Activated naive CD4-positive, alpha-beta T cell treated with anti-CD3 and anti-CD28 coated beads, Interleukin-2, amount 10 ng/mL, durations not matched to agents 7 days and 5 days (primary cell): ENCODE results near the gene FAM240B.

ENCODE experiments used
- CTCF ChIA-PET: fragments of 350-600 bp; sonication (Branson Sonifier 250); formaldehyde crosslinking; loops from one replicate; lab custom pipeline; 2021; ENCODE audit warnings: antibody characterized with exemption; lab: Charles Lee
- DNase-seq: peaks from one replicate; pipeline ENCODE4 v3.0.0-alpha.2; 2020
- H3K27ac Mint-ChIP-seq: one replicate; pipeline ENCODE4 v1.8.0; 2021; ENCODE audit warnings: mild to moderate bottlenecking, moderate library complexity, mixed read lengths
- H3K27me3 Mint-ChIP-seq: one replicate; pipeline ENCODE4 v1.8.0; 2021; ENCODE audit warnings: mild to moderate bottlenecking, mixed read lengths
- H3K36me3 Mint-ChIP-seq: one replicate; pipeline ENCODE4 v1.8.0; 2021; ENCODE audit warnings: mixed read lengths
- H3K4me1 Mint-ChIP-seq: one replicate; pipeline ENCODE4 v1.8.0; 2021; ENCODE audit warnings: mixed read lengths
- H3K4me3 Mint-ChIP-seq: one replicate; pipeline ENCODE4 v1.8.0; 2021; ENCODE audit warnings: mild to moderate bottlenecking, moderate library complexity, mixed read lengths
- H3K9me3 Mint-ChIP-seq: one replicate; pipeline ENCODE4 v1.8.0; 2021; ENCODE audit warnings: mixed read lengths

The FAM240B gene

DNA sequence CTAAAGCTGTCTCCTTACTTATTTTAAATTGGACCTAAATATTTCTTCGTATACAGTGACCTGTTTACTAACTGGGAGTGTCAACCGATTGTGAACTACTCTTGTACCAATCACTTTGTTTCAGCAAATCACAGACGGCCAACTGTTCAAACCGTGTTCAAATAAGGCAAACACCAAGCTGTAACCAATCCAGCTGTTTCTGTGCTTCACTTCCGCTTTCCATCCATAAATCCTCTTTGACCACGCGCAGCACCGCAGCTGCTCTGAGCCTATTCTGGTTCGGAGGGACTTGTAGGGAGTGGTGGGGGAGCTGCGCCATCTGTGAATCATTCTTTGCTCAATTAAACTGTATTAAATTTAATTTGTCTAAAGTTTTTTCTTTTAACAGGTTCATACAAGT lies 4.8 kb upstream of the FAM240B start:
- Mint-ChIP-seq H3K27ac (no peak overlapping the region), H3K9me3 (no peaks in the 10 kb centered on the region), H3K36me3 (no peaks in the 10 kb centered on the region), H3K27me3 (no peaks in the 10 kb centered on the region), H3K4me1 (no peaks in the 10 kb centered on the region), H3K4me3 (no peak overlapping the region)
- CTCF ChIA-PET = no interaction called here
- no peak for DNase-seq

DNA sequence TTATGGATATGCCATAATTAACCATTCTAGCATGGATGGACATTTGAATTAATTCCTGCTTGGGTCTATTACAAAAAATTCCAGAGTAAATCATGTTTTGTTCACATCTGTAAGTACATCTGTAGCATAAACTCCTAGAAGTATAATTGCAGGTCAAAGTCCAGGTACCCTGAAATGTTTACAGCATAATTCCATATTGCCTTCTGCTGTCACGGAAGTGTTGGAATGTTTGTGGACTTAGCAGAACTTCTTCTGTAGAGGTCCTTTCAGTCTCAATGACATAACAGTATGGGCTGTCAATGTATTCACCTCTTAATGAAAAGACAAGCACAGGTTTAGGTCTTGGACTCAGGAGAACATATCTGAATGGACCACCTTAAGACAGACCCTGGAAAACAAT lies 1.8 kb downstream of the FAM240B start:
- Mint-ChIP-seq H3K36me3 (no peaks in the 10 kb centered on the region), H3K27ac (no peak overlapping the region), H3K4me3 (no peak overlapping the region), H3K4me1 (no peaks in the 10 kb centered on the region), H3K9me3 (no peaks in the 10 kb centered on the region), H3K27me3 (no peaks in the 10 kb centered on the region)
- no peak for DNase-seq
- CTCF ChIA-PET = no interaction called here

- Mint-ChIP-seq H3K4me1 (no peaks in the 10 kb centered on the region), H3K27me3 (no peaks in the 10 kb centered on the region), H3K9me3 (no peaks in the 10 kb centered on the region), H3K27ac (no peak overlapping the region), H3K36me3 (no peaks in the 10 kb centered on the region), H3K4me3 (no peak overlapping the region)
- CTCF ChIA-PET = no interaction called here
- DNase-seq = no peak
These were observed 4.2 kb downstream of the FAM240B start for GRCh38 chr9:38715684-38716083.

GRCh38 chr9:38713426-38713825 lies 6.5 kb downstream of the FAM240B start:
- no peak overlapping the region for H3K4me3 Mint-ChIP-seq

DNA sequence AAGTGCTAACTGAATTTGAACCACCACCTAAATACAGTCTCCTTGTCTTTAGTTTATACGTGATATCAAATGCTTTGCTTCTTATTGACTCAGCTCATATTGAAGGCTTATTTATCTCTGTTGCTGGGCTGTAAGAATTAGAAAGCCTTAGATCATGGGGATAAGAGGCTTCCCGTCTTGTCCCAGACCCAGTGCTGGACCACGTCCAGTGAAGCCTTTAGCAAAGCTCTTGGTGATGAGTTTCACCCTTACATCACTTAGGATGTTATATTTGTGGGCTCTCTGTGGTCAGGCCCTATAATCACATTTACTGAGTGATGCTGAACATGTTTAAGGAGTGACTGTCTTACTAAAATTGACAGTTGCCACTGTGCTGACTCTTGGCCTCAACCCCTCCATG lies 11.2 kb downstream of the FAM240B start:
- no peak overlapping the region for H3K4me3 Mint-ChIP-seq
- CTCF ChIA-PET = no interaction called here
- no peak for DNase-seq
- H3K4me1 Mint-ChIP-seq = no peaks in the 10 kb centered on the region
- peaks cover 11% of the 10 kb centered on the region for H3K27me3 Mint-ChIP-seq
- no peaks in the 10 kb centered on the region for H3K9me3 Mint-ChIP-seq
- H3K27ac Mint-ChIP-seq = no peak overlapping the region
- H3K36me3 Mint-ChIP-seq = no peaks in the 10 kb centered on the region

More at GRCh38 chr9:38713426-38713825, 6.5 kb downstream of the FAM240B start:
- no peak for DNase-seq
- Mint-ChIP-seq H3K27ac (no peak overlapping the region), H3K36me3 (no peaks in the 10 kb centered on the region), H3K9me3 (no peaks in the 10 kb centered on the region), H3K27me3 (peaks cover under 1% of the 10 kb centered on the region), H3K4me1 (no peaks in the 10 kb centered on the region)
- CTCF ChIA-PET = no interaction called here

DNA sequence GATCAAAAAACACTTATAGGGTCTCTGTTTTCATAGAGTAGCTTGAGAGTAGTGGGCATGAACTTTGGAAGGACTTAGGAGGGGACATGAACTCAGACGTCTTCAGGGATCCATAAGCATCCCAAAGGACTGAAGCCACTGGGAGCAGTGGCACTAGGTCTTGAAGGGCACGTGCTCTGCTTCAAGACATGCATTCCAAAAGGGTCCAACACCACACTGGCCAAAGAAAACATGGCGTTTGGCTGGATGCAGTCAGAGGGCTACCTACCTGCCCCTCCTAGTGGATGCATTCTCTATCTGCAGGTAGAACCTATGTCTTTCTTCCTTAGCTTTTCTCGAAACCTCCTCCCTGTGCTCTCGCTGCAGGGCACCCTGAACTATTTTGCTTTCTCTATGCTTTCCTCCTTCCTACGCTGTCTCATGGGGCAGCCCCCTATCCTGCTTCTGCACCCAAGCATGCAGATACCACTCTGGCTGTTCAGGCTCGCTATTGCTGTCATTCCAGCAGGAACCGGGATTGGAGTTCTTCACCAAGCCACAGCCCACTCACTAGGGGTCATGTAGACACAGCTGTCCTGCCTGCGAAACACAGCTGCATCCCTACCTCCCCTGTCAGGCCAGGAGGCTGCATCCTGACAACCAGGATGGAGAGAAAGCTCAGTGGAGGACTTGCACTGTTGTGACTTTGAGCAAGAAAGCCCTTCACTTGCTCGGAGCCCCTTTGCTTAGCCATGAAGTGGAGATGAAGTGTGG lies 11.9 kb downstream of the FAM240B start:
- no peaks in the 10 kb centered on the region for H3K9me3 Mint-ChIP-seq
- no peak for DNase-seq
- no peaks in the 10 kb centered on the region for H3K36me3 Mint-ChIP-seq
- peaks cover 11% of the 10 kb centered on the region for H3K27me3 Mint-ChIP-seq
- no peak overlapping the region for H3K27ac Mint-ChIP-seq
- CTCF ChIA-PET = no interaction called here
- no peaks in the 10 kb centered on the region for H3K4me1 Mint-ChIP-seq
- no peak overlapping the region for H3K4me3 Mint-ChIP-seq

DNA sequence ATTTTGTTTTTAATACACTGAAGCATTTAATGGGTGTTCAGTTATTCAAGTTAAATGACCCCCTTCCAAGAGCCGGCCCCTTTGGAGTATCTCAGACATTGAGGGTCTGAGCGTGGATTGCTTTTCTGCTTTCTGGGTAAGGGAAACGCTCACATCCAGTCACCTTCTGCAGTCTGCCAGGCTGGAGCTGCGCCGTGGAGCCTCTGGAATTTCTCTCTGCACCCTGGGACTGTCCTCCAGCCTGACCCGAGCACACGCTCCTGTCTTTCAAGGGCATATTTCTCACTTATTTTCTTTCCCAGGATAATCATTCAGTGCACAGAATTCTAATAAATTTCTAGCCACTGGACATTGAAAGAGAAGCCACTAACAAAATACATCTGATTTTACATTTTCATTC lies 13.4 kb downstream of the FAM240B start:
- Mint-ChIP-seq H3K27me3 (peaks cover 11% of the 10 kb centered on the region), H3K4me1 (no peaks in the 10 kb centered on the region), H3K9me3 (no peaks in the 10 kb centered on the region), H3K36me3 (no peaks in the 10 kb centered on the region), H3K27ac (no peak overlapping the region), H3K4me3 (no peak overlapping the region)
- no peak for DNase-seq
- CTCF ChIA-PET = no interaction called here

GRCh38 chr9:38705917-38706316 lies 14.0 kb downstream of the FAM240B start:
- no peak for DNase-seq
- CTCF ChIA-PET = no interaction called here
- H3K27ac Mint-ChIP-seq = no peak overlapping the region
- no peak overlapping the region for H3K4me3 Mint-ChIP-seq
- peaks cover 11% of the 10 kb centered on the region for H3K27me3 Mint-ChIP-seq
- no peaks in the 10 kb centered on the region for H3K9me3 Mint-ChIP-seq
- H3K4me1 Mint-ChIP-seq = no peaks in the 10 kb centered on the region
- H3K36me3 Mint-ChIP-seq = no peaks in the 10 kb centered on the region

- no peaks in the 10 kb centered on the region for H3K9me3 Mint-ChIP-seq
- no peak overlapping the region for H3K4me3 Mint-ChIP-seq
- no peak for DNase-seq
- H3K36me3 Mint-ChIP-seq = no peaks in the 10 kb centered on the region
- no peak overlapping the region for H3K27ac Mint-ChIP-seq
- no peaks in the 10 kb centered on the region for H3K4me1 Mint-ChIP-seq
- CTCF ChIA-PET = no interaction called here
- H3K27me3 Mint-ChIP-seq = peaks cover 4% of the 10 kb centered on the region
These were observed 19.2 kb downstream of the FAM240B start for GRCh38 chr9:38700695-38701094.

DNA sequence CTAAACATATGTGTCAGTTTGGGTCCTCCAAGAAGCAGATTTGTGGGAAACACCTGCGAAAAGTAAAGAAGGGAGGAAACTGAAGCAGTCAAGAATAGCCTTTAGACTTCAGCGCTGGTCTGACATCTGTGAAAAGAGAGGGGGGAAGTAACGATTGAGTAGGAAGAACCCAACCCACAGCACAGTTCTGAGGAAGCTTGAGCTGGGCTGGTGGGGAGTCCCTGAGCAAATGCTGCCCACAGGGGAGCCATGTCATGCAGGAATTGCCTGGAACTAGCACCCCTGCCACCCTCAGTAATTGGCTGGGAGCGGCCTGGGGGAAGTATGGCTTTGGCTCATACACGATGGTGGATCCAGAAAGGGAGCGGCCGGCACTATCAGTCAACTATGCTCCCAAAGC lies 20.6 kb downstream of the FAM240B start:
- no peaks in the 10 kb centered on the region for H3K9me3 Mint-ChIP-seq
- DNase-seq = no peak
- no peaks in the 10 kb centered on the region for H3K36me3 Mint-ChIP-seq
- no peaks in the 10 kb centered on the region for H3K4me1 Mint-ChIP-seq
- H3K4me3 Mint-ChIP-seq = no peak overlapping the region
- no peak overlapping the region for H3K27ac Mint-ChIP-seq
- peaks cover 4% of the 10 kb centered on the region for H3K27me3 Mint-ChIP-seq
- CTCF ChIA-PET = no interaction called here

- Mint-ChIP-seq H3K9me3 (no peaks in the 10 kb centered on the region), H3K36me3 (no peaks in the 10 kb centered on the region), H3K4me1 (no peaks in the 10 kb centered on the region), H3K4me3 (no peak overlapping the region), H3K27me3 (peaks cover 4% of the 10 kb centered on the region), H3K27ac (no peak overlapping the region)
- DNase-seq = no peak
- CTCF ChIA-PET = no interaction called here
These were observed 22.1 kb downstream of the FAM240B start for GRCh38 chr9:38697776-38698300.

DNA sequence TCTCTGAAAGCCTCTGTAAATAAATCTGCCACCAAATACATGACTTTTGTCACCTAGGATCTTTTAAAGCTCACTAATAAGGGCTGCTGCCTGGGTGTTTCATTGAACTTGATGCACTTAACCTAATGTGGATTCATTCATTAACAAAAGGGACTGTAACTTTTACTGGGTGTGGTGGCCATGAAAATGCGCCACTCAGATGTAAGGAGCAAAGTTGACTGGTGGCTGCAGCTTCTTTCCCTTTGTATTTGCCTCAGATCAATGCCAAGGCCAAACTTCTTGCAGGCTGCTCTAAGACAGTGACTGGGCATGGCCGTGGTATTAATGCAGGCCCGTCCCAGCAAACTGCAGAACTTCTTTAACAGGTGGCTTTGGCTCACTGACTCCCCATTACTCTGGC lies 22.9 kb downstream of the FAM240B start:
- H3K27me3 Mint-ChIP-seq = peaks cover 4% of the 10 kb centered on the region
- no peaks in the 10 kb centered on the region for H3K36me3 Mint-ChIP-seq
- H3K4me3 Mint-ChIP-seq = no peak overlapping the region
- no peaks in the 10 kb centered on the region for H3K4me1 Mint-ChIP-seq
- no peak for DNase-seq
- CTCF ChIA-PET = no interaction called here
- no peaks in the 10 kb centered on the region for H3K9me3 Mint-ChIP-seq
- no peak overlapping the region for H3K27ac Mint-ChIP-seq

GRCh38 chr9:38694676-38695075 lies 25.3 kb downstream of the FAM240B start:
- Mint-ChIP-seq H3K36me3 (no peaks in the 10 kb centered on the region), H3K4me1 (no peaks in the 10 kb centered on the region), H3K27me3 (peaks cover 4% of the 10 kb centered on the region), H3K9me3 (no peaks in the 10 kb centered on the region), H3K4me3 (no peak overlapping the region), H3K27ac (no peak overlapping the region)
- DNase-seq = no peak
- CTCF ChIA-PET = no interaction called here

DNA sequence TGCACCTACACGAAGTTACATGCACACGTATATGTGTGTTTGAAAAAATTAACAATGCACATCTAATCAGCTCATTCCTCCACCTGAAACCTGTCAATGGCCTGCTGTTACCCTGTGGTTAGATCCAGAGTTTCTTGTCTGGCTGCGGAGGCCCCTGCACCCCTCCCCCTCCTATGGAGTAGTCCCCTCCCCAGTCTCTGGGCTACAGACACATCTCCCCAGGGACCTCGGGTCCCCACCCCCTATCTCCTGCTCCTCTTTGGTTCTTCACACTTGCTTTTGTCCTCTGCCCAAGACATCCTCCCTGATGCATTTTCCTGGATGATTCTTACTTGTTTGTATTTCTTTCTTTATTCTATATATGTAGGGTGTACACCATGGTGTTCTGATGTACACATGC lies 27.2 kb downstream of the FAM240B start:
- Mint-ChIP-seq H3K4me1 (peaks cover 2% of the 10 kb centered on the region), H3K27ac (no peak overlapping the region)
- CTCF ChIA-PET = no interaction called here

DNA sequence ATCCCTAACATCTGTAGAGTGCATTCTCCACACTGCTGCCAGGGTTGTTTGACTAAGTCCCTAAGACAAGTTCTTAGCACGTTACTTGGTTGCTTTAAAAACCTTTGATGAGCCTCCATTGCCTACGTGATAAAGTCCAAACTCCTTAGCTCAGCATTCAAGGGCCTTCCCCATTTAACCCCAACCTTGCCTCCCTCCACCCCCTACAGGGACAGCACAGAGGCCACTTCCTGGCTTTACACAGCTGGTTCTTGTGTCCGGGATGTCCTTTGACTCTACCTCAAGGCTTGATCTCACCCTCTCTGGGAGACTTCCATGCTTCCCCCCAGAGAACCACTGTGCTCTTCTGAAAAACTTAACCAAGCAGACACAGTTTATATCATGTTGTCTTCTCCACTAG lies 29.4 kb downstream of the FAM240B start:
- CTCF ChIA-PET = no interaction called here
- H3K27me3 Mint-ChIP-seq = peaks cover 8% of the 10 kb centered on the region
- H3K36me3 Mint-ChIP-seq = no peaks in the 10 kb centered on the region
- no peak for DNase-seq
- no peaks in the 10 kb centered on the region for H3K9me3 Mint-ChIP-seq
- no peak overlapping the region for H3K27ac Mint-ChIP-seq
- H3K4me1 Mint-ChIP-seq = peaks cover 6% of the 10 kb centered on the region
- H3K4me3 Mint-ChIP-seq = no peak overlapping the region

More for the DNA sequence above, 27.2 kb downstream of the FAM240B start:
- Mint-ChIP-seq H3K27me3 (peaks cover 5% of the 10 kb centered on the region), H3K9me3 (no peaks in the 10 kb centered on the region), H3K4me3 (no peak overlapping the region), H3K36me3 (no peaks in the 10 kb centered on the region)
- DNase-seq = no peak
